Lower lobe of right lung (tissue), 2 donors: ENCODE data around the gene RAB40A. TPM values are rescaled to one million over a fixed set of nuclear protein-coding genes. Genes with fewer than 3 reads are reported as not detected.

Experiments
- ATAC-seq, 2 donors: fragments of 200-7000 bp; cut with Tn5 transposase; one replicate each; pipeline ENCODE4 v1.9.1; 2020 to 2022; ENCODE audit warnings: mild to moderate bottlenecking in 2 of 2, moderate library complexity in 2 of 2
- DNase-seq: peaks from one replicate; pipeline ENCODE4 v3.0.0-alpha.2; 2020
- H3K27ac ChIP-seq: fragments of 200-600 bp; one replicate; pipeline ENCODE4 v1.8.0; 2022
- H3K27me3 ChIP-seq: fragments of 200-600 bp; one replicate; pipeline ENCODE4 v1.8.0; 2022; ENCODE audit warnings: low read depth
- H3K36me3 ChIP-seq: fragments of 200-600 bp; one replicate; pipeline ENCODE4 v1.8.0; 2022; ENCODE audit warnings: mild to moderate bottlenecking
- H3K4me1 ChIP-seq: fragments of 200-600 bp; one replicate; pipeline ENCODE4 v1.8.0; 2022
- H3K4me3 ChIP-seq: fragments of 200-600 bp; one replicate; pipeline ENCODE4 v1.8.0; 2022; ENCODE audit warnings: mild to moderate bottlenecking
- H3K9me3 ChIP-seq: fragments of 200-600 bp; one replicate; pipeline ENCODE4 v1.8.0; 2022
- intact Hi-C: fragments of 100-400 bp; cut with DNase I; formaldehyde crosslinking; loops from one replicate; pipeline ENCODE4 v1.11.0; 2022
- total RNA-seq: library from RNA; stranded (reverse); fragmentation: NEBNext Ultra II Directional; extraction: Animal tissue kit (Norgen Biotek cat#: 25700); gene quantifications from one replicate; pipeline ENCODE4 v1.2.1, GENCODE V29; 2021
- TF ChIP-seq, protein P1 (sequence below): fragments of 200-600 bp; IDR thresholded peaks from one replicate; pipeline ENCODE4 v1.8.0; 2022; ENCODE audit warnings: antibody characterized with exemption, mild to moderate bottlenecking
- donor health status: DM: no; HTN: yes; CAD: no; lungs with severe emphysema.

Gene RAB40A
- total RNA-seq, 1 donor from 2014 or later: 0.53 TPM

DNA sequence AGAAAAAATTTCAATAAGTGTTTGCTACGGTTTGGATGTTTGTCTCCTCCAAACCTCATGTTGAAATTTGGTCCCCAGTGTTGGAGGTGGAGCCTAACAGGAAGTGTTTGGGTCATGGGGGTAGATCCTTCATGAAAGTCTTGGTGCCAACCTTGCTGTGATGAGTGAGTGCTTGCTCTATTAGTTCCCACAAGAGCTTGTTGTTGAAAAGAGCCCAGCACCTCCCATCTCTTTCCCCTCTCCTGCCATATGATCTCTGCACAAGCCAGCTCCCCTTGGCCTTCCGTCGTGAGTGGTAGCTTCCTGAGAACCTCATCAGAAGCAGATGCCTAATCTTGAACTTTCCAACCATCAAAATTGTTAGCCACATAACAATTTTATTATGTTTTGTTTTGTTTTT, 10.3 kb upstream of the RAB40A start:
- TF ChIP-seq, protein P1, sequence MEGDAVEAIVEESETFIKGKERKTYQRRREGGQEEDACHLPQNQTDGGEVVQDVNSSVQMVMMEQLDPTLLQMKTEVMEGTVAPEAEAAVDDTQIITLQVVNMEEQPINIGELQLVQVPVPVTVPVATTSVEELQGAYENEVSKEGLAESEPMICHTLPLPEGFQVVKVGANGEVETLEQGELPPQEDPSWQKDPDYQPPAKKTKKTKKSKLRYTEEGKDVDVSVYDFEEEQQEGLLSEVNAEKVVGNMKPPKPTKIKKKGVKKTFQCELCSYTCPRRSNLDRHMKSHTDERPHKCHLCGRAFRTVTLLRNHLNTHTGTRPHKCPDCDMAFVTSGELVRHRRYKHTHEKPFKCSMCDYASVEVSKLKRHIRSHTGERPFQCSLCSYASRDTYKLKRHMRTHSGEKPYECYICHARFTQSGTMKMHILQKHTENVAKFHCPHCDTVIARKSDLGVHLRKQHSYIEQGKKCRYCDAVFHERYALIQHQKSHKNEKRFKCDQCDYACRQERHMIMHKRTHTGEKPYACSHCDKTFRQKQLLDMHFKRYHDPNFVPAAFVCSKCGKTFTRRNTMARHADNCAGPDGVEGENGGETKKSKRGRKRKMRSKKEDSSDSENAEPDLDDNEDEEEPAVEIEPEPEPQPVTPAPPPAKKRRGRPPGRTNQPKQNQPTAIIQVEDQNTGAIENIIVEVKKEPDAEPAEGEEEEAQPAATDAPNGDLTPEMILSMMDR: no peak
- intact Hi-C loops: no loop called here
- no peak for ATAC-seq

DNA sequence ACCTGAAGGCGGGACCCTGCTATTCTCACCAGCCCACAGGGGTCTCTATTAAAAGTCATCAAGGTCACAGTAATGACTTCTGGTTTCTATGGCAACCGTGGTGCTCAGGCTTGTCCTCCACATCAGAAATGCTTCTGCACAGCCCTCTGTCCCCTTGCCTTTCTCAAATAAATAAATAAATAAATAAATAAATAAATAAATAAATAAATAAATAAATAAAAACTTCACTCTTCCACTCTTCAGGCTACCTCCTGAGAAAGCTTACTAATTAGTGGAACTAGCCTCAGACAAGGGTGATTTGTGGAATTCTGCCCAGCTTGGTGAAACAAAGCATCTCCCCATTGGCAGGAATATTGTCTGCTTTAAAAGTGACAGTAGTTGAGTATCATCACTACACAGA, 5.5 kb upstream of the RAB40A start:
- no peak for DNase-seq
- ATAC-seq: no peak
- Histone ChIP-seq H3K27me3 (no peaks in the 10 kb centered on the region), H3K4me1 (no peaks in the 10 kb centered on the region), H3K4me3 (no peak overlapping the region), H3K9me3 (no peaks in the 10 kb centered on the region), H3K27ac (no peak overlapping the region), H3K36me3 (no peaks in the 10 kb centered on the region)
- TF ChIP-seq, protein P1: no peak
- intact Hi-C loops: no loop called here

More for the DNA sequence above, 10.3 kb upstream of the RAB40A start:
- DNase-seq: no peak
- no peaks in the 10 kb centered on the region for H3K27me3 ChIP-seq
- H3K4me1 ChIP-seq: no peaks in the 10 kb centered on the region
- H3K4me3 ChIP-seq: no peak overlapping the region
- no peaks in the 10 kb centered on the region for H3K9me3 ChIP-seq
- no peaks in the 10 kb centered on the region for H3K36me3 ChIP-seq
- H3K27ac ChIP-seq: no peak overlapping the region

DNA sequence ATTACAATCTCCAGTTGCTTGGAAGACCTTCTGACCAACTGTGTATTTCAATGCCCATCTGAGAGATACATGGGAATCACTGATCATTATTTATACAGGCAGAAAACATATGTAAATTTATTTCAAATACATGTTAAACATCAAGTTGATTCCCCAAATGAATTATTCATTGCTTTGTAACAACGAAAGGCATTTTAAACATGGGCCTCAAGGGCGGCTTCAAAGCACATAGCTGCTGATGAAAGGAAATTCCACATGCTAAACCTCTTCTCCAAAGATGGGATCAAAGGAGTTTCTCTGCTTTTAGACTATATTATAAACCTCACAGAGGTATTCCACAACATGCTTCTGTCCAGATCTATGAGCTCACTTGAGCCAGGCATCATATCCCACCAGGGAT, 4.3 kb upstream of the RAB40A start:
- Histone ChIP-seq H3K4me3 (no peak overlapping the region), H3K4me1 (no peaks in the 10 kb centered on the region), H3K36me3 (no peaks in the 10 kb centered on the region), H3K27me3 (no peaks in the 10 kb centered on the region), H3K9me3 (no peaks in the 10 kb centered on the region), H3K27ac (no peak overlapping the region)
- TF ChIP-seq, protein P1: no peak
- ATAC-seq (no peak), DNase-seq (no peak)
- intact Hi-C loops: no loop called here

DNA sequence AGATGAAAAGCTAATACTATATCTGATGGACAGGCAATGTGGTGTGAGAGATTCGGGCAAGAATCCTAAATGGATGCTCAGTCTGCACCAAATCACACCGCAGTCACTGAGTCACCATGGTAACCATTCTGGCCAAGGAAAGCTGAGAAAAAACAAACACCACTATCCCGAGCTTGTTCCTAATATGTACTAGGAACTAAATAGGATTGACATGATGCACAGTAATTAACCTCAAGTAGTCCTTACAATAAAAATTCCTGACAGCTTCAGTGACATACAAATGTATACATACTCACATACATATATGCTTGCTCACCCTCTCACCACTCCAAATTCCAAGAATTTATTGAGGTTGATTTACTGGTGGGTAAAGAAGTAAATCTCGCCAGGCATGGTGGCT, 1.1 kb upstream of the RAB40A start:
- Histone ChIP-seq H3K4me3 (no peak overlapping the region), H3K4me1 (no peaks in the 10 kb centered on the region), H3K36me3 (no peaks in the 10 kb centered on the region), H3K27ac (no peak overlapping the region), H3K27me3 (no peaks in the 10 kb centered on the region), H3K9me3 (no peaks in the 10 kb centered on the region)
- DNase-seq: no peak
- TF ChIP-seq, protein P1: no peak
- no peak for ATAC-seq
- intact Hi-C loops: no loop called here

DNA sequence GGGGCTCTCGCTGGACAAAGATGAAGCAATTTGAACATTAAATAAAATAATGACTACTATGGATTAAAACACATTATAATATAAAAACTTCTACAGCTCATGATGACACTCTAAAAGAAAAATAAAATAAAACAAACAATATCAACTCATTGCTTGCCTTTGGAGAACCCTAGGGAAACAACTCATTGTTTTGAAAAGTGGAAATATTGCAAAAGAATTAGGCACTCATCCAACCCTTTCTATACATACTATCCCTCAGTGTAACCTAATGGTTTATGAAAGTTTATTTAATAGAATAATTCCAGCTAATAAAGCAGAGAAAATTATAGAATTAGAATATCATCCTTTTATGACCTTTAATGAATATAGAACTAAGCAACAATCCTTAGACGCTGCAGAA, 718 bp downstream of the RAB40A start:
- DNase-seq (no peak), ATAC-seq (no peak)
- TF ChIP-seq, protein P1: no peak
- H3K4me1 ChIP-seq: no peaks in the 10 kb centered on the region
- H3K27me3 ChIP-seq: no peaks in the 10 kb centered on the region
- no peak overlapping the region for H3K4me3 ChIP-seq
- H3K27ac ChIP-seq: no peak overlapping the region
- intact Hi-C loops: no loop called here
- no peaks in the 10 kb centered on the region for H3K36me3 ChIP-seq
- no peaks in the 10 kb centered on the region for H3K9me3 ChIP-seq

DNA sequence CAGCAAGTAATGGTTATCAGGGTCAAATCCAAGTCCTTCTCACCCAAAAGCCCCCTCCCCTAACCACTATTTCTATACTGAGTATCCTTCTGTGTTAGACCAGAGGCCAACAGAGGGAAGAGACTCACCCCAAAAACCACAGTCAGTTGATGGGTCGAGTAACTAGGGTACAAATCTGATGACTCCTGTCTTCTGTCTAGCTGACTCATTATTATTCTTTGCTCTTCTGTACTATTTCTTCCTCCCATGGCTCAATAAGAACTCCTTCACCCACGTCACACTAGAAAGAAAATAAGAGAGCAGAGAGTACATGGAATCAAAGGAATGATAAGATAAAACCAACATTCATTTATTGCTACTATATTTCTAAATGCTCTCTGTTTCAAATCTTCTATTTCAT, 2.0 kb downstream of the RAB40A start:
- Histone ChIP-seq H3K36me3 (no peaks in the 10 kb centered on the region), H3K4me3 (no peak overlapping the region), H3K9me3 (no peaks in the 10 kb centered on the region), H3K27me3 (no peaks in the 10 kb centered on the region), H3K4me1 (no peaks in the 10 kb centered on the region), H3K27ac (no peak overlapping the region)
- TF ChIP-seq, protein P1: no peak
- intact Hi-C loops: no loop called here
- DNase-seq (no peak), ATAC-seq (no peak)
